ENCODE measurements around the gene SH3RF3. TPM values are rescaled to one million over a fixed set of nuclear protein-coding genes. Genes with fewer than 3 reads are reported as not detected.

The SH3RF3 gene
- total and polyA plus RNA-seq, 8 donors: 7.0 to 11.1 (median 8.3) TPM

GRCh38 chr2:109188496-109188890 is 59.5 kb downstream of the SH3RF3 start:
- ATAC-seq: no peak
- no peak overlapping the region for H3K27ac ChIP-seq
- no peaks in the 10 kb centered on the region for H3K36me3 ChIP-seq
- intact Hi-C loops (cut with DNase I): no loop called here
- no peak for DNase-seq
- H3K4me3 ChIP-seq: no peak overlapping the region
- TF ChIP-seq, protein P1, sequence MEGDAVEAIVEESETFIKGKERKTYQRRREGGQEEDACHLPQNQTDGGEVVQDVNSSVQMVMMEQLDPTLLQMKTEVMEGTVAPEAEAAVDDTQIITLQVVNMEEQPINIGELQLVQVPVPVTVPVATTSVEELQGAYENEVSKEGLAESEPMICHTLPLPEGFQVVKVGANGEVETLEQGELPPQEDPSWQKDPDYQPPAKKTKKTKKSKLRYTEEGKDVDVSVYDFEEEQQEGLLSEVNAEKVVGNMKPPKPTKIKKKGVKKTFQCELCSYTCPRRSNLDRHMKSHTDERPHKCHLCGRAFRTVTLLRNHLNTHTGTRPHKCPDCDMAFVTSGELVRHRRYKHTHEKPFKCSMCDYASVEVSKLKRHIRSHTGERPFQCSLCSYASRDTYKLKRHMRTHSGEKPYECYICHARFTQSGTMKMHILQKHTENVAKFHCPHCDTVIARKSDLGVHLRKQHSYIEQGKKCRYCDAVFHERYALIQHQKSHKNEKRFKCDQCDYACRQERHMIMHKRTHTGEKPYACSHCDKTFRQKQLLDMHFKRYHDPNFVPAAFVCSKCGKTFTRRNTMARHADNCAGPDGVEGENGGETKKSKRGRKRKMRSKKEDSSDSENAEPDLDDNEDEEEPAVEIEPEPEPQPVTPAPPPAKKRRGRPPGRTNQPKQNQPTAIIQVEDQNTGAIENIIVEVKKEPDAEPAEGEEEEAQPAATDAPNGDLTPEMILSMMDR (IDR thresholded peaks at IDR 0.05): no peak
- no peaks in the 10 kb centered on the region for H3K27me3 ChIP-seq
- H3K4me1 ChIP-seq: peaks cover 0 to 10% of the 10 kb centered on the region in 2 donors
- H3K9me3 ChIP-seq: no peaks in the 10 kb centered on the region

GRCh38 chr2:109188898-109189297 is 59.9 kb downstream of the SH3RF3 start:
- intact Hi-C loops (cut with DNase I): no loop called here
- ATAC-seq (no peak), DNase-seq (no peak)

DNA sequence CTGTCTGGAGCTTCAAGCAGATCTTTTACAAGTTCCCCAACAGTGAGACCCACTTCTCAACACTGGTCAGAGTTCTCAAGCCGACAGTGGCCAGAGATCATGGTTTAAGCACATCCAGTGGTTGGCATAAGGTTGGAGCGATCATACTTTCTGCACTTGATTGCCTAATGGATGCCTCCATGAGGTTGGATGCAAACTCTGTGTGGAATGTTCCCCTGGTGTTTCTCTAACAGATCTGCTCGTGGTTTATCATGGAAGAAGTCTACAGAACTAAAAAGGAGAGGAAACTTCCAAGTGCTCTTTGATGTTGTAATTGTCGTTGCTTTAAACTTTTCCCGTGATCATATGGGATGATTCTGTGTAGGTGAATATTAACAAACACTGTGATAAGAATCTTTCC is 60.7 kb downstream of the SH3RF3 start:
- TF ChIP-seq, protein P1 (IDR thresholded peaks at IDR 0.05): no peak
- ATAC-seq: no peak
- no peak overlapping the region for H3K27ac ChIP-seq
- intact Hi-C loops (cut with DNase I): no loop called here
- peaks cover 0 to 10% of the 10 kb centered on the region in 2 donors for H3K4me1 ChIP-seq
- H3K36me3 ChIP-seq: no peaks in the 10 kb centered on the region
- DNase-seq: no peak
- no peaks in the 10 kb centered on the region for H3K27me3 ChIP-seq
- H3K4me3 ChIP-seq: no peak overlapping the region
- H3K9me3 ChIP-seq: no peaks in the 10 kb centered on the region

More at GRCh38 chr2:109188898-109189297, 59.9 kb downstream of the SH3RF3 start:
- H3K27me3 ChIP-seq: no peaks in the 10 kb centered on the region
- TF ChIP-seq, protein P1 (IDR thresholded peaks at IDR 0.05): no peak
- no peaks in the 10 kb centered on the region for H3K36me3 ChIP-seq
- H3K4me1 ChIP-seq: peaks cover 0 to 10% of the 10 kb centered on the region in 2 donors
- H3K27ac ChIP-seq: no peak overlapping the region
- no peaks in the 10 kb centered on the region for H3K9me3 ChIP-seq
- no peak overlapping the region for H3K4me3 ChIP-seq

DNA sequence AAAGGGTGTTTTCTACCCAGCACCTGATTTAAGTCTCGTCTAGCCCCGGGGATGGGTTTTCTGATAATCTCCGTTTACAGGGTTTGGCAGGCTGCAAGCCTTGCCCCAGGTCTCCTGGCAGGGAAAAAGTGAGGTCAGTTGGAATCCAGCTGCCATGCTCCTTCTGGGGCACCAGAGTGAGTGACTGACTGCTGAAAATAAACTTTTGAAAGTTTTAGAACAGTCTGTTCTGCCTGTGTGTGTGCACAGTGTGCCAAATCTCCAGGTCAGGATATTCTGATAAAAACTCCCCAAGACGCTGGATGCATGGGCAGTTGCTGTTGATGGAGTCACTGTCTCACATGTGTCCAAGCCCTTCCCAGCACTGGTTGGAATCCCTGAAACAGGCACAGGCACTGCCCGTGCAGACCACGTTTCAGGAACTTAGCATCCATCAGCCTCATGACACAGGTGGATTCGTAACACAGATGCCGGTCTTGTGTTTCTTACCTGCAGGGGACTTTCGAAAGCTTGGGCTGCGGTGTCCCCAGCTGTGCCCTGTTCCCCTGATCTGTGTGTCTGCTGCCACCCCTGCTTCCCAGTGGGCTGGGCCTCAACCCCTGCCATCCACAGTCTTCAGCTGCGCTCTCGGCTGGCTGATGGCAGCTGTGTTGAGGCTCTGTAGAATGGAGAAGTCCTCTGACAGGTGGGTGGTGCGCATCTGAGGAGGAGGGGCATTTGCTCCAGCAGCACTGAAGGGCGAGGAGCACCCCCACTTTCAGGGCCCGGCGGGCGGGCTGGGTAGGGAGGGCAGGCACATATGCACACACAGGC is 65.0 kb downstream of the SH3RF3 start:
- no peaks in the 10 kb centered on the region for H3K27me3 ChIP-seq
- TF ChIP-seq, protein P1 (IDR thresholded peaks at IDR 0.05): no peak
- no peaks in the 10 kb centered on the region for H3K36me3 ChIP-seq
- intact Hi-C loops (cut with DNase I): no loop called here
- no peak overlapping the region for H3K4me3 ChIP-seq
- H3K4me1 ChIP-seq: no peaks in the 10 kb centered on the region
- no peak for DNase-seq
- no peak overlapping the region for H3K27ac ChIP-seq
- no peaks in the 10 kb centered on the region for H3K9me3 ChIP-seq
- ATAC-seq: no peak

DNA sequence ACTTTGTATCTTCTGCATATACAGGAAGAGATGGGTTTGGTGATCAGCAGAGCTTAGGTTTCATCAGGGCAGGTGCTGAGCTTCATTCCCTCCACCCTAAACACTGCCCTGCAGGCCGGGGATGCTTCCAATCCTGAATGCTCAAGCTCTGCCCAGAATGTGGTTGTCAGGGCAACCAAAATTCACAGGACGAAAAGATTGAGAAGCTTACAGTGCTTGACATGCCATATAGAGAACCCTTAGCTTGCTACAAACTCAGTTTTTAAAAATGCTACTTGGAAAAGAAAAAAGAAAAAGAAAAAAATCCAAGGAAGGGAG is 65.6 kb downstream of the SH3RF3 start:
- Histone ChIP-seq H3K4me3 (no peak overlapping the region), H3K27me3 (no peaks in the 10 kb centered on the region), H3K27ac (no peak overlapping the region), H3K4me1 (no peaks in the 10 kb centered on the region), H3K36me3 (no peaks in the 10 kb centered on the region), H3K9me3 (no peaks in the 10 kb centered on the region)
- TF ChIP-seq, protein P1 (IDR thresholded peaks at IDR 0.05): no peak
- DNase-seq: no peak
- intact Hi-C loops (cut with DNase I): no loop called here
- ATAC-seq: no peak
